ENCODE data around the gene PLD4.
"Not testable (repeated sequence)": the region's sequence is repeated elsewhere in the genome, so short reads cannot be mapped to it uniquely, and the experiment has no call there.

PLD4 gene

GRCh38 chr14:104887623-104888488 lies 36.8 kb upstream of the PLD4 start:
- no peak for DNase-seq (ENCODE audit: extremely low spot score)
- no peak for TF ChIP-seq PKNOX1 (IDR thresholded peaks at IDR 0.05)
- TF ChIP-seq BHLHE40 (IDR thresholded peaks at IDR 0.05; ENCODE audit: borderline replicate concordance): no peak
- no peak for TF ChIP-seq TARDBP (IDR thresholded peaks at IDR 0.05)
- no peak for TF ChIP-seq LEF1 (IDR thresholded peaks at IDR 0.05; ENCODE audit: borderline replicate concordance)
- TF ChIP-seq ARNT (IDR thresholded peaks at IDR 0.05): no peak
- TF ChIP-seq FOXM1 (IDR thresholded peaks at IDR 0.05; ENCODE audit: borderline replicate concordance): no peak
- no peak for TF ChIP-seq NFRKB (IDR thresholded peaks at IDR 0.05)
- no peak for TF ChIP-seq FOXA1 (IDR thresholded peaks at IDR 0.05)
- no peak for TF ChIP-seq ELF4 (IDR thresholded peaks at IDR 0.05)
- no peak for TF ChIP-seq CTBP1 (IDR thresholded peaks at IDR 0.05; ENCODE audit: borderline replicate concordance)
- ChIA-PET CTCF (no interaction called here), POLR2A (no interaction called here)

GRCh38 chr14:104888489-104889374 lies 35.9 kb upstream of the PLD4 start:
- POLR2A ChIA-PET: no interaction called here
- CTCF ChIA-PET: no interaction called here
- no peak for DNase-seq (ENCODE audit: extremely low spot score)
- TF ChIP-seq LEF1 (IDR thresholded peaks at IDR 0.05; ENCODE audit: borderline replicate concordance): no peak

- CTCF ChIA-PET: no interaction called here
- no peak for DNase-seq (ENCODE audit: extremely low spot score)
- POLR2A ChIA-PET: no interaction called here
- TF ChIP-seq TARDBP (IDR thresholded peaks at IDR 0.05) (no peak), BHLHE40 (IDR thresholded peaks at IDR 0.05; ENCODE audit: borderline replicate concordance) (no peak)
These were observed 35.3 kb upstream of the PLD4 start for GRCh38 chr14:104889375-104889757.

- CTCF ChIA-PET, POLR2A ChIA-PET: not testable (repeated sequence)
These were observed 34.4 kb upstream of the PLD4 start for GRCh38 chr14:104890292-104890691.

GRCh38 chr14:104891121-104891551 lies 33.5 kb upstream of the PLD4 start:
- DNase-seq (ENCODE audit: extremely low spot score): no peak
- POLR2A ChIA-PET: no interaction called here
- CTCF ChIA-PET: no interaction called here
- TF ChIP-seq HDGF (IDR thresholded peaks at IDR 0.05; ENCODE audit: borderline replicate concordance) (no peak), SP1 (IDR thresholded peaks at IDR 0.05) (no peak), FOXA1 (IDR thresholded peaks at IDR 0.05) (no peak), L3MBTL2 (conservative IDR thresholded peaks at IDR 0.05) (no peak)

More at GRCh38 chr14:104890292-104890691, 34.4 kb upstream of the PLD4 start:
- not testable (repeated sequence) for DNase-seq (ENCODE audit: extremely low spot score)

- TF ChIP-seq FOXM1 (IDR thresholded peaks at IDR 0.05; ENCODE audit: borderline replicate concordance): no peak
- TF ChIP-seq LEF1 (IDR thresholded peaks at IDR 0.05; ENCODE audit: borderline replicate concordance): no peak
- TF ChIP-seq NFRKB (IDR thresholded peaks at IDR 0.05): no peak
- no peak for TF ChIP-seq TARDBP (IDR thresholded peaks at IDR 0.05)
- TF ChIP-seq ARNT (IDR thresholded peaks at IDR 0.05): no peak
- no peak for TF ChIP-seq BHLHE40 (IDR thresholded peaks at IDR 0.05; ENCODE audit: borderline replicate concordance)
- TF ChIP-seq FOXA1 (IDR thresholded peaks at IDR 0.05): no peak
- no peak for TF ChIP-seq CTBP1 (IDR thresholded peaks at IDR 0.05; ENCODE audit: borderline replicate concordance)
- no peak for TF ChIP-seq FOXK2 (IDR thresholded peaks at IDR 0.05)
- no peak for TF ChIP-seq ZNF384 (IDR thresholded peaks at IDR 0.05)
- no peak for TF ChIP-seq SUZ12 (IDR thresholded peaks at IDR 0.05)
- no peak for TF ChIP-seq ELF4 (IDR thresholded peaks at IDR 0.05)
- TF ChIP-seq PKNOX1 (IDR thresholded peaks at IDR 0.05): no peak
- CTCF ChIA-PET: no interaction called here
- POLR2A ChIA-PET: interaction anchor here (1.6 kb wide), 1 partner anchor 15 kb away, joined by 3 read pairs; no protein-coding TSS in a partner anchor
- DNase-seq (ENCODE audit: extremely low spot score): no peak
These were observed 32.8 kb upstream of the PLD4 start for GRCh38 chr14:104891664-104892530.
